A549 (cell line): ENCODE data around the gene ZGPAT.

Experiments
- CEBPB ChIP-seq, 2 experiments: fragments of >200 bp in 1 of 2; sonication (Bioruptor Twin) in 1 of 2; formaldehyde crosslinking in 1 of 2; IDR thresholded peaks; 2 replicates each; pipeline ENCODE4 v1.6.1; 2012 to 2016
- CTCF ChIP-seq: fragments of >200 bp; sonication (Bioruptor Twin); formaldehyde crosslinking; IDR thresholded peaks from 3 replicates; pipeline ENCODE4 v1.5.1; 2016
- EHMT2 ChIP-seq: fragments of 200-600 bp; sonication (generic); IDR thresholded peaks from 2 replicates; pipeline ENCODE4 v1.6.1; 2016; ENCODE audit warnings: antibody characterized with exemption, low read depth, mild to moderate bottlenecking, moderate library complexity
- ELK1 ChIP-seq: fragments of 150-350 bp; IDR thresholded peaks from 2 replicates; pipeline ENCODE4 v1.6.1; 2014; ENCODE audit warnings: low read depth, mild to moderate bottlenecking, low read length
- ESRRA ChIP-seq: fragments of 150-350 bp; IDR thresholded peaks from 2 replicates; pipeline ENCODE4 v1.6.1; 2014; ENCODE audit warnings: mild to moderate bottlenecking, low read length, borderline replicate concordance
- HES2 ChIP-seq: fragments of >200 bp; sonication (Bioruptor Twin); formaldehyde crosslinking; IDR thresholded peaks from 2 replicates; pipeline ENCODE4 v1.6.1; 2016
- JUN ChIP-seq, 2 experiments: fragments of >200 bp; sonication (Bioruptor Twin); formaldehyde crosslinking; IDR thresholded peaks; 2 replicates in 1 of 2; 3 replicates in 1 of 2; pipeline ENCODE4 v1.6.1; 2016 to 2017
- MAX ChIP-seq: IDR thresholded peaks from 2 replicates; pipeline ENCODE4 v1.6.1; 2012
- POLR2A ChIP-seq: IDR thresholded peaks from 2 replicates; pipeline ENCODE4 v1.6.1; 2012; ENCODE audit warnings: mild to moderate bottlenecking, low read length
- RAD21 ChIP-seq, 2 experiments: fragments of >200 bp in 1 of 2; sonication (Bioruptor Twin) in 1 of 2; formaldehyde crosslinking in 1 of 2; IDR thresholded peaks in 1 of 2; conservative IDR thresholded peaks in 1 of 2; 2 replicates in 1 of 2; 3 replicates in 1 of 2; pipeline ENCODE4 v1.6.1; 2012 to 2018; ENCODE audit warnings: inconsistent platforms in 1 of 2
- RNF2 ChIP-seq: fragments of 200-600 bp; sonication (generic); IDR thresholded peaks from 2 replicates; pipeline ENCODE4 v1.6.1; 2016; ENCODE audit warnings: low read depth, mild to moderate bottlenecking, antibody characterized with exemption, moderate library complexity, borderline replicate concordance
- SMC3 ChIP-seq: fragments of >200 bp; sonication (Bioruptor Twin); formaldehyde crosslinking; IDR thresholded peaks from 3 replicates; pipeline ENCODE4 v1.6.1; 2018; ENCODE audit warnings: inconsistent platforms

GRCh38 chr20:63771046-63771707, 63.3 kb downstream of the ZGPAT start:
- no peak for TF ChIP-seq CTCF
- TF ChIP-seq MAX = no peak
- no peak for TF ChIP-seq SMC3
- TF ChIP-seq CEBPB (IDR thresholded peaks at IDR 0.05) = no peak
- TF ChIP-seq JUN (IDR thresholded peaks at IDR 0.05) = no peak
- no peak for TF ChIP-seq POLR2A
- no peak for TF ChIP-seq HES2
- no peak for TF ChIP-seq EHMT2
- no peak for TF ChIP-seq RNF2
- no peak for TF ChIP-seq ELK1
- no peak for TF ChIP-seq ESRRA
- TF ChIP-seq RAD21 (conservative IDR thresholded peaks at IDR 0.05 in 1 of 2, IDR thresholded peaks at IDR 0.05 in 1 of 2) = no peak
